Mucosa of stomach (tissue), 1 donor: ENCODE results near the gene GMDS.

Source experiments
- H3K27me3 ChIP-seq: one replicate; pipeline ENCODE4 v1.7.0; 2013; ENCODE audit warnings: mild to moderate bottlenecking, low read length; ENCODE audit not compliant: control insufficient read depth, insufficient read depth
- H3K36me3 ChIP-seq: one replicate; pipeline ENCODE4 v1.7.0; 2013; ENCODE audit warnings: low read length; ENCODE audit not compliant: control insufficient read depth, insufficient read depth
- H3K4me1 ChIP-seq: one replicate; pipeline ENCODE4 v1.7.0; 2013; ENCODE audit warnings: mild to moderate bottlenecking, low read length; ENCODE audit not compliant: control insufficient read depth, insufficient read depth
- H3K4me3 ChIP-seq: one replicate; pipeline ENCODE4 v1.7.0; 2013; ENCODE audit warnings: low read length
- H3K9ac ChIP-seq: one replicate; pipeline ENCODE4 v1.7.0; 2013; ENCODE audit warnings: mild to moderate bottlenecking, low read length, moderate library complexity
- H3K9me3 ChIP-seq: one replicate; pipeline ENCODE4 v1.7.0; 2013; ENCODE audit warnings: mild to moderate bottlenecking, low read length, moderate library complexity; ENCODE audit not compliant: control insufficient read depth
- donor health status: Pancreatic carcinoma.

Gene GMDS

GRCh38 chr6:2120912-2121311, 124.5 kb downstream of the GMDS start:
- H3K9me3 ChIP-seq: no peaks in the 10 kb centered on the region
- H3K27me3 ChIP-seq: no peaks in the 10 kb centered on the region
- H3K36me3 ChIP-seq: no peaks in the 10 kb centered on the region
- no peaks in the 10 kb centered on the region for H3K4me1 ChIP-seq
- no peak overlapping the region for H3K9ac ChIP-seq
- no peak overlapping the region for H3K4me3 ChIP-seq

DNA sequence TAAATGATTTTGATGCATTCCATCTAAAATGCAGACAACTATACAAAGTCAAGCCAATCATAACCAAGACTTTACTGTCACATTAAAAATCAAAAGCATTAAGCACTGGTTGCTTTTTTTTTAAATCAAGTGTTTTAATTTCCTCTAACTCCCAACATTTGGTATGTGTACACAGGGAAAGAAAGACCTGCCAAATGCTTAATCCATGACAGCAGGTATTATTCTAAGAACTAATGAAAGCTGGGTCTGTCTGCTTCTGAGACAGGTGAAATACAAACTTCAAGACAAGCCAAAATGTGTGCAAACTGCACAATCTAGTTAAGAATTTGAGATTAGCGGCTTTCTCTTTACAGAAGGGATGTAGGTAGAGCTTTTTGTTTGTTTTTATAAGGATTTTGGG, 126.1 kb downstream of the GMDS start:
- H3K9ac ChIP-seq: no peak overlapping the region
- H3K4me1 ChIP-seq: no peaks in the 10 kb centered on the region
- H3K36me3 ChIP-seq: no peaks in the 10 kb centered on the region
- H3K4me3 ChIP-seq: no peak overlapping the region
- H3K9me3 ChIP-seq: no peaks in the 10 kb centered on the region
- no peaks in the 10 kb centered on the region for H3K27me3 ChIP-seq

DNA sequence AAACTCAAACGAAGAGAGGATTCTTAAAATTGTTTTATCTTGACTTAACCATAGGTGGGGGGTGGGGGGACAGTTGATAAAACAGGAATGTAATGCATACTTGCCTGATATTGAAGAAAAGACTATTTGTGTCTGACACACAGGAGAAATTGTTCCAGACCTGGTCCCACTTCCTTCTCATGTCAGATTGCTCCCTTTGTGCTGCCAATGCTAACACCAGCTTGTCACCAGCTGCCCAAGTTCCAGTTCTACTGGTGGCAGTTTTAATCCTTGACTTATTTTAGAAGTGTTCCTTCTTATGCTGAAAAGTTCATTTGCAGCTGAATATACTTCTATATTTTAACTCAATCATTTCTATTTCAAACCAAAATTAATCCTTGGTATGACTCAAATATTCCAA, 127.3 kb downstream of the GMDS start:
- no peaks in the 10 kb centered on the region for H3K4me1 ChIP-seq
- no peak overlapping the region for H3K4me3 ChIP-seq
- no peaks in the 10 kb centered on the region for H3K9me3 ChIP-seq
- no peaks in the 10 kb centered on the region for H3K36me3 ChIP-seq
- H3K27me3 ChIP-seq: no peaks in the 10 kb centered on the region
- no peak overlapping the region for H3K9ac ChIP-seq

- Histone ChIP-seq H3K36me3 (no peaks in the 10 kb centered on the region), H3K4me3 (no peak overlapping the region), H3K4me1 (no peaks in the 10 kb centered on the region)
Observed at GRCh38 chr6:2117447-2117846, 128.0 kb downstream of the GMDS start.

GRCh38 chr6:2116496-2116895, 128.9 kb downstream of the GMDS start:
- Histone ChIP-seq H3K4me3 (no peak overlapping the region), H3K9me3 (no peaks in the 10 kb centered on the region), H3K4me1 (no peaks in the 10 kb centered on the region), H3K36me3 (no peaks in the 10 kb centered on the region), H3K9ac (no peak overlapping the region), H3K27me3 (no peaks in the 10 kb centered on the region)

More at GRCh38 chr6:2117447-2117846, 128.0 kb downstream of the GMDS start:
- no peak overlapping the region for H3K9ac ChIP-seq
- no peaks in the 10 kb centered on the region for H3K27me3 ChIP-seq
- H3K9me3 ChIP-seq: no peaks in the 10 kb centered on the region

DNA sequence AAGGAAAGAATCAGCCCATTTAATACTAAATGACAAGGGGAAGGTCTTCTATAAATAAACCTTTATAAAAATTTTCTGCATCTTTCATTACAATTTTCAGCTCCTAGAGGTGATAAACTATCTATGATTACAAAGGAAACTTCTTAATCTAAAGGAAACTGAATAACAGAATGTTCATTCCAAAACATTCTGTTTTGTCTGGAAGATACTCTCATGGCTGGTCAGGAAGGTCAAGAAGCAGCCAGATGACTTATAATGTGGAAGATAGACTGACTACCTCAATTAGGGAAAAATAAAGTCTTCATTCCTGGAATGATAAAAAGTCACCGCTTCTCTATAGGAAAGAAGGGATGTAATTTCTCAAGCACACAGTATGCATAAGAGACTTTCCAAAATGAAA, 131.3 kb downstream of the GMDS start:
- Histone ChIP-seq H3K4me1 (no peaks in the 10 kb centered on the region), H3K27me3 (no peaks in the 10 kb centered on the region), H3K36me3 (no peaks in the 10 kb centered on the region), H3K9me3 (no peaks in the 10 kb centered on the region), H3K9ac (no peak overlapping the region), H3K4me3 (no peak overlapping the region)

DNA sequence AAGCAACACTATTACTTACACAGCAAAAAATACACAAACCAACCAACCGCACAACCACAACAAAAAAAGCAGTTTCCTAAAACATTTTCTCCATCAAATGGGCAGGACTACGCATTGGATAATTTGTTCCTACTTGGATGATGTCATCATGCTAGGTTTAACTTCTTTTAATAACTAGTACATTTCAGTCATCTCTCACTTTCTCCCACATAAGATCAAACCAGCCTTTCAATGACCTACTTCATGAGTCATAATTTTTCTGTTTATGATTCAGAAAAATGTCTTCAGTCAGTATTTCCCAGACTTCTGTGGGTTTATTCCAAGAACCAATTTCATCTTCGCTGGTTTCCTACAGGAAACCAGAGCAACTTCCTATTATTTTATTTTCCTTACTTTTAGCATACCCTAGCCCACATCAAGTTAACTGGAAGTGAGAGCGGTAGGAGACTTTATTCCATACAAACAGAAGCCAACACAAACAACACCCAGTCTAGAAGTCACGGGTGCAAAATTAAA, 134.2 kb downstream of the GMDS start:
- Histone ChIP-seq H3K27me3 (no peaks in the 10 kb centered on the region), H3K9me3 (no peaks in the 10 kb centered on the region), H3K9ac (no peak overlapping the region), H3K4me3 (no peak overlapping the region), H3K4me1 (no peaks in the 10 kb centered on the region), H3K36me3 (no peaks in the 10 kb centered on the region)

DNA sequence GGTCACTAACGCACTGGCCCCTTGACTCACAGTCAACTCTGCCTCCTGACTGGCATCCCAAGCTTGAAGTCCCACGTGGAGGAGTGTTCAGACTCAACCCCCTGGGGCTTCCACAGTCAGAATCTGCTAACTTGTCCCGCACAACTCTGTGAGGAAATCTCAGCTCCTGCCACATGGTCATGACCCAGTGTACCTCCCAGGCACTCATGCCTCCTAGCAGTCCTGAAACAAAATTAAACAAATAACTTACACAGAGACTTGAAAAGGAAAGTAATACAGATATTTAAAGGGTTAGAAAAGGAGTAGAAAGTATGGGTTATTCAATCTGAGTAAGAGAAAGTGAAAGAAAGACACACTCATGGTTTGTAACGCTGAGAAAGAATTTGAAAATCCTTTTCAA, 134.9 kb downstream of the GMDS start:
- no peaks in the 10 kb centered on the region for H3K4me1 ChIP-seq

DNA sequence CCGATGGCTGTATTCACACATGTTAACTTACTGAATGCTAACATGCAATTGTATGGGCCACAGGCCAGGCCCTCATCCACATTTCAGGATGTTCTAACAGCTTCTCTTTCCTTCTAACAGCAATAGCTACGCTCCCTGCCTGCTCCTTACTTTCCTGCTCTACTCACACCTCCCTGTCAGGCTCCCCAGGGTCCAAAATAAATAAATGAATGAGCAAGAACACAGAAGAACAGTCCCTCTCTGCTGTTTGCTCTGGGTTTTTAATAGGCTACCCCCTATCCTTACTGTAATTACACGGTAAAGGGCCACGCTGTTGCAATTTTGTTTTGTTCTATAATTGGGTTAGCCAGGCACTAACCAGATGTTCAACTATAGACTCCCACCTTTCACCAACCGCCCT, 135.6 kb downstream of the GMDS start:
- Histone ChIP-seq H3K4me3 (no peak overlapping the region), H3K4me1 (no peaks in the 10 kb centered on the region), H3K27me3 (no peaks in the 10 kb centered on the region), H3K9ac (no peak overlapping the region), H3K36me3 (no peaks in the 10 kb centered on the region), H3K9me3 (no peaks in the 10 kb centered on the region)

More for the DNA sequence above, 134.9 kb downstream of the GMDS start:
- Histone ChIP-seq H3K9me3 (no peaks in the 10 kb centered on the region), H3K36me3 (no peaks in the 10 kb centered on the region), H3K4me3 (no peak overlapping the region), H3K9ac (no peak overlapping the region), H3K27me3 (no peaks in the 10 kb centered on the region)

DNA sequence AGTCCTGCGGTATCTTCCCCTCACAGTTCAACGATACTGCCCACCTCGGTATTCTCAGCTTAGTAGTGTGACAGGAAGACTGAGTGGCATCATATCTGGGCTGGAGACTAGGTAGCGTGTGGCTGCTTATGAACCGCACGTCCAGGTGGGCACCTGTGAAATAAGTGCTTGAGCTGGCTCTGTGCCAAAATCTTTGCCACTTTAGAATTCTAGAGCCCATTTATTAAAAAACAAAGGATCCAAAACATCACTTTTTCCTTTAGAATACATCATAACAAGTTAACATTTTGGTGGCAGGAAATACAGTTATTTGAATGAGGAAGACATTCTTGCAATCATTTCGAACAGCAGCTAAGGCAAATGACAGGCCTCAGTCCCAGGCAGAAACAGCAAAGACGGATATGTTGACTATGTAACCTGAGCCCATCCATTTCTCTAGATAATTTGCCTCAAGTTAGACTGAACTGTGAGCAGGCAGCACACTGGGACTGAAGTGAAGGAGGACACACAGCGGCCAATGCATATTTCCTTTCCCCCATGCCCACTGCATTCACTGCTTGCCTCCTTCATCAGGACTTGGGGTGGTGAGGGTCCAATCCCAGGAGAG, 136.6 kb downstream of the GMDS start:
- Histone ChIP-seq H3K36me3 (no peaks in the 10 kb centered on the region), H3K9me3 (no peaks in the 10 kb centered on the region), H3K4me1 (no peaks in the 10 kb centered on the region), H3K4me3 (no peak overlapping the region), H3K9ac (no peak overlapping the region), H3K27me3 (no peaks in the 10 kb centered on the region)

DNA sequence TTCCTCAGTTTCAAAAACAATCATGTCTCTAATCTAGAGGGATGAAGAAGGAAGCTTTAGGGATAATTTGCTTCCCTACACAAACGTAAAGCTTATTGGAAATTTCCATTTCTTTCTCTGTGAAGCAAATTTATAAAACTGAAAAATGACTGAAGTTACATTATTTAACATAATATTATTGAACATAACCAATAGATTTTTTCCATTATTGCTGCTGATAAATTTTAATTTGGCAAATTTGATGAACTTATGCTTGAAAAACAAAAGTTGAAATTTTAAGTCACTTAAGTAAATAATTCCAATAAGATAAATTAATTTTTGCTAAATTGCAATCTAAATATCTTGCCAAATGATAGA, 140.9 kb downstream of the GMDS start:
- Histone ChIP-seq H3K4me3 (no peak overlapping the region), H3K4me1 (no peaks in the 10 kb centered on the region), H3K27me3 (no peaks in the 10 kb centered on the region), H3K9ac (no peak overlapping the region), H3K36me3 (no peaks in the 10 kb centered on the region), H3K9me3 (no peaks in the 10 kb centered on the region)

GRCh38 chr6:2103765-2104523, 141.5 kb downstream of the GMDS start:
- Histone ChIP-seq H3K9me3 (no peaks in the 10 kb centered on the region), H3K27me3 (no peaks in the 10 kb centered on the region), H3K9ac (no peak overlapping the region), H3K4me3 (no peak overlapping the region), H3K36me3 (no peaks in the 10 kb centered on the region), H3K4me1 (no peaks in the 10 kb centered on the region)
